ENCODE results near the gene TARS2.

- no peak for TF ChIP-seq EZH2phosphoT487 (IDR thresholded peaks at IDR 0.05; ENCODE audit: insufficient read depth, low read depth)
- TF ChIP-seq EZH2 (IDR thresholded peaks at IDR 0.05; ENCODE audit: insufficient read depth, poor library complexity, severe bottlenecking), result no peak
Measured at GRCh38 chr1:150525348-150525747, 38.1 kb downstream of the TARS2 start.
